Measurements from ENCODE around the gene MOB2. TPM values are rescaled to one million over a fixed set of nuclear protein-coding genes. Genes with fewer than 3 reads are reported as not detected.

The MOB2 gene
- total RNA-seq, 2 experiments from 2014 or later, result 22.4 to 27.5 TPM

DNA sequence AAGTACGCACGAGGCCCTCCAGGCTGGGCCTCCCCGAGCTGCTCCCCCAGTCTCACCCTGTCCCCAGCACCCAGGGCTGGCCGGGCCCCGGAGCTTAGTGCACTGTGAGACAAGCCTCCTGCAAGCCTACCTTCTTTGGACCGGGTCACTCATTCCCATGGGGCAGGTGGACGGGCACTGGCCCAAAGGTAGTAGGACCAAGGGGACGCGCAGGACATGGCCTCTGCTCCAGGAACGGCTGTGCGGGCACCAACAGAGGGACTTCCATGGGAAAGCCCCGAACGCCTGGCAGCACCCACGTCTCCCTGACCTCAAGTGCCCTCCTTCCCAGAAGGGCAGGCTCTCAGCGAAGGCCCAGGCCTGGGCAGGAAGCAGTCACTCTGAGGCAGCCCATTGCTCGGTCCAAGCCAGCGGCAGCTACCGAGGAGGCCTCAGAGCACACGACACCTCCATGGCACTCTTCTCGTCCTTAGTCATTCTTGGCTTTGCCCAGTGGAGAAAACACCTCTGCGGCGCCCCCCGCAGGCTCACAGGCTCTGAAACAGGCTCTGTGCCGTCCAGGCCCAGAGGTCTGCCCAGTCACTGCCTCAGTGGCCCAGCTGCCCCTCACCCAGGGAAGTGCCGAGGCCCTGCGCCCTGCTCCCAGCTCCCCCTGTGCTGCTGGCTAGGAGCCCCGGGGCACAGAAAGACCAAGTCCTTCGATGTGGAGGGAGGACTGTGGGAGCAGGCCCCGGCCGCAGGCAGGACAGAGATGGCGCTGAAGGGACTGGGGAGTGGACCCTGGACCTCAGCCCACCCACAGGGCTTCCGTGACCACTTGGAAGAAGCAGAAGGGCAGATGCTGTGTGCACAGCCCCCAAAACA is 3.8 kb downstream of the MOB2 start:
- CTCF ChIA-PET (ENCODE audit: unreplicated experiment), result interaction anchor here (0.6 kb wide), 1 partner anchor 460 kb away, joined by 3 read pairs; no protein-coding TSS in a partner anchor
- Histone ChIP-seq H2AFZ (ENCODE audit: low read length) (no peak overlapping the region), H3K27ac (ENCODE audit: low read depth, low read length, poor library complexity, severe bottlenecking) (no peak overlapping the region), H3K9me3 (ENCODE audit: low read length) (no peaks in the 10 kb centered on the region), H4K20me1 (ENCODE audit: insufficient read depth, low read length) (no peaks in the 10 kb centered on the region; the same call in 1 of the 2 replicates), H3K4me2 (ENCODE audit: low read length) (no peak overlapping the region), H3K4me3 (ENCODE audit: low read depth, low read length, poor library complexity, severe bottlenecking) (no peak overlapping the region), H3K36me3 (ENCODE audit: insufficient read depth, low read length) (no peaks in the 10 kb centered on the region), H3K79me2 (ENCODE audit: insufficient read depth, low read depth, low read length) (no peaks in the 10 kb centered on the region), H3K9me2 (ENCODE audit: insufficient read depth, low read length) (no peaks in the 10 kb centered on the region), H3K4me1 (ENCODE audit: insufficient read depth, low read length, poor library complexity, severe bottlenecking) (no peaks in the 10 kb centered on the region)
- BruUV-seq (replicated peaks), result no TSS peak
- no peak for DNase-seq (ENCODE audit: low spot score)
- no peak for TF ChIP-seq EZH2phosphoT487 (IDR thresholded peaks at IDR 0.05; ENCODE audit: borderline replicate concordance, low read depth, low read length)
- TF ChIP-seq CTCF (conservative IDR thresholded peaks at IDR 0.05; ENCODE audit: low read length), result peak; percentile 41
- intact Hi-C loops (cut with micrococcal nuclease; ENCODE audit: unreplicated experiment), result no loop called here
- POLR2A ChIA-PET, result no interaction called here

DNA sequence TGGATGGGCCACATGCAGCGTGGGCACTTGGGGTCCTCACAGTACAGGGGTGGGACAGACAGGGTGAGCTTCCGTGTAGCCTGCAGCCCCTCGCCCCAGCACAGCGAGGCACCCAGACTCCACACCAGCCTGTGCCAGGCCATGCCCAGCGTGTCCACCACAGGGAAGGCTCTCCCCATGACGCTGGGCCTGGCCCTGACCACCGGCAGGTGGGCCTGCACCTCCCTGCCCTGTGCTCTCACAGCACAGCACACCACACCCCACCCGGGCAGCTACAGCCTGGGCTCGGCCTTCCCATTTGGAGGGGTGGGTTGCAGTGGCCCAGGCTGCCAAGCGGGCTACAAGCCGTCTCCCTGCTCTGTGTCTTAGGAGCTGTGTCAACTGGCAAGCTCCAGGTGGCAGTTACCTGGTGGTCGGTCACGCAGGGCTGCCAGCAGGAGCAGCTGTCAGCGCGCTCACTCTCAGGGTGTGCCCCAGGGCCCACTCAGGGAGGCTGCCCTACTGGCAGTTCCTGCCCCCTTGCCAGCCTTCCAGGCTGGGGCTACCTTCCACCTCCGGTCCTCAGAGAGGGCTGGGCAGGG is 4.6 kb downstream of the MOB2 start:
- BruUV-seq (replicated peaks), result no TSS peak
- H3K27ac ChIP-seq (ENCODE audit: low read depth, low read length, poor library complexity, severe bottlenecking), result no peak overlapping the region
- no peaks in the 10 kb centered on the region for H3K9me2 ChIP-seq (ENCODE audit: insufficient read depth, low read length)
- no peaks in the 10 kb centered on the region for H3K36me3 ChIP-seq (ENCODE audit: insufficient read depth, low read length)
- H3K4me2 ChIP-seq (ENCODE audit: low read length), result no peak overlapping the region
- ChIA-PET POLR2A (interaction anchor here (0.7 kb wide), 1 partner anchor 80 kb away, joined by 3 read pairs; no protein-coding TSS in a partner anchor), CTCF (ENCODE audit: unreplicated experiment) (interaction anchor here (0.6 kb wide), 1 partner anchor 460 kb away, joined by 3 read pairs; no protein-coding TSS in a partner anchor)
- intact Hi-C loops (cut with micrococcal nuclease; ENCODE audit: unreplicated experiment), result no loop called here
- no peaks in the 10 kb centered on the region for H3K4me1 ChIP-seq (ENCODE audit: insufficient read depth, low read length, poor library complexity, severe bottlenecking)
- DNase-seq (ENCODE audit: low spot score), result no peak
- TF ChIP-seq CTCF (conservative IDR thresholded peaks at IDR 0.05; ENCODE audit: low read length), result no peak
- no peak for TF ChIP-seq EZH2phosphoT487 (IDR thresholded peaks at IDR 0.05; ENCODE audit: borderline replicate concordance, low read depth, low read length)
- H2AFZ ChIP-seq (ENCODE audit: low read length), result no peak overlapping the region
- H4K20me1 ChIP-seq (ENCODE audit: insufficient read depth, low read length), result no peaks in the 10 kb centered on the region; the same call in 1 of the 2 replicates
- no peaks in the 10 kb centered on the region for H3K9me3 ChIP-seq (ENCODE audit: low read length)
- H3K4me3 ChIP-seq (ENCODE audit: low read depth, low read length, poor library complexity, severe bottlenecking), result no peak overlapping the region
- H3K79me2 ChIP-seq (ENCODE audit: insufficient read depth, low read depth, low read length), result no peaks in the 10 kb centered on the region

DNA sequence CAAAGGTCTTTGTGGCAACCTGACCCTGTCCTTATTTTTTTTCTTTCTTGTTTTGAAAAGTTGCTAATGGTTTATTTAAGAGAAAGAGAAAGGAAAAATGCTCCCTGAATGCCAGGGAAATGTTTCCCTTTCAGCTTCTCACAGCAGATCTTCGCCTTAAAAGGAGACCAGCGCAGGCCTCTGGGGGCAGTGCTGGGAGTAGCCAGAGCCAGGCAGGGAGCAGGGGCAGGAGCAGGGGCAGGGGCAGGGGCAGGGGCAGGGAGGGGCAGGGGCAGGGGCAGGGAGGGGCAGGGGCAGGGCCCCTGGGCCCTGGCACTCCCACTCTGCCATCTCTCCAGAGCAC is 5.1 kb downstream of the MOB2 start:
- Histone ChIP-seq H3K9me3 (ENCODE audit: low read length) (no peaks in the 10 kb centered on the region), H3K4me1 (ENCODE audit: insufficient read depth, low read length, poor library complexity, severe bottlenecking) (no peaks in the 10 kb centered on the region), H4K20me1 (ENCODE audit: insufficient read depth, low read length) (no peaks in the 10 kb centered on the region; the same call in 1 of the 2 replicates), H3K79me2 (ENCODE audit: insufficient read depth, low read depth, low read length) (no peaks in the 10 kb centered on the region), H3K4me2 (ENCODE audit: low read length) (no peak overlapping the region), H3K36me3 (ENCODE audit: insufficient read depth, low read length) (no peaks in the 10 kb centered on the region), H3K9me2 (ENCODE audit: insufficient read depth, low read length) (no peaks in the 10 kb centered on the region), H3K27ac (ENCODE audit: low read depth, low read length, poor library complexity, severe bottlenecking) (no peak overlapping the region), H3K4me3 (ENCODE audit: low read depth, low read length, poor library complexity, severe bottlenecking) (no peak overlapping the region), H2AFZ (ENCODE audit: low read length) (no peak overlapping the region)
- TF ChIP-seq EZH2phosphoT487 (IDR thresholded peaks at IDR 0.05; ENCODE audit: borderline replicate concordance, low read depth, low read length), result no peak
- ChIA-PET POLR2A (interaction anchor here (0.7 kb wide), 1 partner anchor 81 kb away, joined by 3 read pairs; no protein-coding TSS in a partner anchor), CTCF (ENCODE audit: unreplicated experiment) (no interaction called here)
- intact Hi-C loops (cut with micrococcal nuclease; ENCODE audit: unreplicated experiment), result no loop called here
- no peak for DNase-seq (ENCODE audit: low spot score)
- no TSS peak for BruUV-seq (replicated peaks)
